LNCAP (cell line): ENCODE measurements around the gene ANKZF1.

Experiments
- TF ChIP-seq, protein P1 (sequence below): fragments of 450-650 bp; IDR thresholded peaks from 2 replicates; pipeline ENCODE4 v1.5.1; 2017; ENCODE audit warnings: mild to moderate bottlenecking

ANKZF1 gene

GRCh38 chr2:219282375-219282774 is 52.8 kb downstream of the ANKZF1 start:
- TF ChIP-seq, protein P1, sequence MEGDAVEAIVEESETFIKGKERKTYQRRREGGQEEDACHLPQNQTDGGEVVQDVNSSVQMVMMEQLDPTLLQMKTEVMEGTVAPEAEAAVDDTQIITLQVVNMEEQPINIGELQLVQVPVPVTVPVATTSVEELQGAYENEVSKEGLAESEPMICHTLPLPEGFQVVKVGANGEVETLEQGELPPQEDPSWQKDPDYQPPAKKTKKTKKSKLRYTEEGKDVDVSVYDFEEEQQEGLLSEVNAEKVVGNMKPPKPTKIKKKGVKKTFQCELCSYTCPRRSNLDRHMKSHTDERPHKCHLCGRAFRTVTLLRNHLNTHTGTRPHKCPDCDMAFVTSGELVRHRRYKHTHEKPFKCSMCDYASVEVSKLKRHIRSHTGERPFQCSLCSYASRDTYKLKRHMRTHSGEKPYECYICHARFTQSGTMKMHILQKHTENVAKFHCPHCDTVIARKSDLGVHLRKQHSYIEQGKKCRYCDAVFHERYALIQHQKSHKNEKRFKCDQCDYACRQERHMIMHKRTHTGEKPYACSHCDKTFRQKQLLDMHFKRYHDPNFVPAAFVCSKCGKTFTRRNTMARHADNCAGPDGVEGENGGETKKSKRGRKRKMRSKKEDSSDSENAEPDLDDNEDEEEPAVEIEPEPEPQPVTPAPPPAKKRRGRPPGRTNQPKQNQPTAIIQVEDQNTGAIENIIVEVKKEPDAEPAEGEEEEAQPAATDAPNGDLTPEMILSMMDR, result no peak

DNA sequence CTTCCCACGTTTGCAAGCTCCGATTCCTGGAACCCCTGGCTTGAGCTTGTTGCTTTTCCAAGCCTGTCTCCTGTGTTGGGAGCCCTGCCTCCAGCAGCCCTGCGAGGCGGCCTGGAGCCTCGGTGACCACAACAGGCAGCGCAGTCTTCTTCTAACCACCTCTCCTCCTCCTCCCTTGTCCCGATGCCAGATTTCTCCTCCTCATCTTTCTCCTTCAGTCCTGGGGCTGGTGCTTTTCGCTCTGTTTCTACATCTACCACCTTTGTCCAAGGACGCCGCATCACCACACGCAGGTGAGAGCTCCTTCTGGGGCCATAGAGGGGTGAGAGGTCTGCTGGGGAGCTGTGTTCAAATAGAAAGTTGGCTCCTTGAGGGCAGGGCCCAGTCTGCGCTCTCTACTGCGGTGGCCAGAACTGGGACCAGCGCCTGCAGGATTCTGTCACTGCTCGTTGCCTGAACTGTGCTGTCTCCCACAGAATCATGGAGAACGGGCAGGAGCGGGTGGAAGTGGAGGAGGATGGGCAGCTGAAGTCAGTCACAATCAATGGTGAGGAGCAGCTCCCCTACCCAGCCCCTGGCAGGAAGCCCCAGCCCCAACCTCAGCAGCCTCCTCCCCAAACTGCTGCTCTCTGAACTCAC is 53.5 kb downstream of the ANKZF1 start:
- TF ChIP-seq, protein P1, result no peak

DNA sequence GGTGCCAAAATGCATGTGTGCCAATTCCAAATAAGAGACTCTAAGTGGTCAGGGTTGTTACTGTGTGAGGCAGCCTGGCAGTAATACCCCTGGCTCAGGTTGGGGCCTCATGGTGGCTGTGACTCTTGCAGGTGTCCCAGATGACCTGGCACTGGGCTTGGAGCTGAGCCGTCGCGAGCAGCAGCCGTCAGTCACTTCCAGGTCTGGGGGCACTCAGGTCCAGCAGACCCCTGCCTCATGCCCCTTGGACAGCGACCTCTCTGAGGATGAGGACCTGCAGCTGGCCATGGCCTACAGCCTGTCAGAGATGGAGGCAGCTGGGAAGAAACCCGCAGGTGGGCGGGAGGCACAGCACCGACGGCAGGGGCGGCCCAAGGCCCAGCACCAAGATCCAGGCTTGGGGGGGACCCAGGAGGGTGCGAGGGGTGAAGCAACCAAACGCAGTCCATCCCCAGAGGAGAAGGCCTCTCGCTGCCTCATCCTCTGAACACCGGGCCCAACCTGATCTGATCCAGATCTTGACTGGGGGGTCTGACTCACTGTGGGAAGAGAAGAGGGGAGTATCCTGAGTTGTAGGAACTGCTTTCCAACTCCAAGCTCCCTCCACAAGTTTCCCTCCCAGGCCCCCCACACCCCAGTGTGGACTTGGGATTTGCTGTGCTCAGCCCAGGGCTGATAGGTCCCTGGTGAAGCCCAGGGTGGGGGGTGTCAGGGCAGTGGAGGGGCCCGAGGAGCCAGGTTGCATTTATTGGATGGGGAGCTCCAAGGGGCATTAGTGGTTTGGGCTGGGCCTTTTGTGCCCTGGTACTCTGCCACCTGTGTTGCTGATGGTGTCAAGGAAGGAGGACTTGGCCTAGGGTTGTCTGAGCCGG is 55.1 kb downstream of the ANKZF1 start:
- TF ChIP-seq, protein P1, result no peak

- TF ChIP-seq, protein P1, result no peak
Measured at GRCh38 chr2:219285373-219285735, 55.7 kb downstream of the ANKZF1 start.

DNA sequence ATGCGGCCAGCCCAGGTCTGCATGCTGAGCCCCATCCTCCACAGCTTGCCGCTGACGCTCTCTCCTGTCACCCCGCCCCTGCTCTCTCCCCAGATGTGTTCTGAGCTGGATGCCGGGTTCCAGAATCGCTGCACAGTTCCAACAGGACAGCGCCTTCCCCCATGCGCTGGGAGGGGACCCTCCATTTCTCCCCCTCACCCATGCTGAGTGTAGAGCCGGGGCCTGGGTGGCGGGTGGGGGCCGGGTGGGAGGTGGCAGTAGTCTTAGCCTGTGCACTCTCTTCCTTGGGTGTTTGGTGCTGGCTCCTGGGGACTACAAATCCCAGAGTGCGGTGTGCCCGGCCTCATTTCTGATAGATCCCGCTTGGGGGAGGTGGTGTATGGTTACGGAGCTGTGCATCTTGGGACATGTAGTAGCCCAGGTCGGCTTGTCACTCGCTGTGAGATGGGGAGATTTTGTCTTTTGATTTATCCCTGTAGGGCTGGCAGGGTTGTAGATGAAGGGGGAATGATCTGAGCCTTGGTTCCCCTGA is 56.4 kb downstream of the ANKZF1 start:
- TF ChIP-seq, protein P1, result no peak
